MCF 10A (cell line): ENCODE measurements around the gene OR51M1. TPM values are rescaled to one million over a fixed set of nuclear protein-coding genes. Genes with fewer than 3 reads are reported as not detected.

Source experiments
- BruUV-seq: library from RNA; stranded (reverse); fragments of 400-500 nt; replicated peaks from 2 replicates; lab custom pipeline; 2021; lab: Mats Ljungman, UMichigan
- CTCF ChIA-PET: fragments of 300-600 bp; sonication (Branson Sonifier 250); formaldehyde crosslinking; extraction: SDS; loops from one replicate; lab custom pipeline; 2021; ENCODE audit warnings: antibody characterized with exemption, inconsistent platforms; lab: Yijun Ruan, JAX
- POLR2A ChIA-PET: fragments of 300-600, 350-650 bp; sonication (Branson Sonifier 250); formaldehyde crosslinking; extraction: SDS; loops from one replicate; lab custom pipeline; 2020; ENCODE audit warnings: antibody characterized with exemption, inconsistent platforms; lab: Yijun Ruan, JAX
- DNase-seq: peaks from one replicate; pipeline ENCODE4 v3.0.0-alpha.2; 2018; ENCODE audit not compliant: unreplicated experiment
- H3K27ac Mint-ChIP-seq: one replicate; pipeline ENCODE4 v1.8.0; 2022; ENCODE audit warnings: mild to moderate bottlenecking, low read depth, mixed read lengths; ENCODE audit not compliant: unreplicated experiment
- H3K27me3 Mint-ChIP-seq: one replicate; pipeline ENCODE4 v1.8.0; 2022; ENCODE audit warnings: mixed read lengths; ENCODE audit not compliant: insufficient read depth, unreplicated experiment
- H3K36me3 Mint-ChIP-seq: one replicate; pipeline ENCODE4 v1.8.0; 2022; ENCODE audit warnings: mild to moderate bottlenecking, moderate library complexity, mixed read lengths; ENCODE audit not compliant: insufficient read depth, unreplicated experiment
- H3K4me1 Mint-ChIP-seq: one replicate; pipeline ENCODE4 v1.8.0; 2022; ENCODE audit warnings: mixed read lengths; ENCODE audit not compliant: insufficient read depth, unreplicated experiment
- H3K4me3 Mint-ChIP-seq: one replicate; pipeline ENCODE4 v1.8.0; 2022; ENCODE audit warnings: mild to moderate bottlenecking, moderate library complexity, mixed read lengths; ENCODE audit not compliant: unreplicated experiment
- H3K9me3 Mint-ChIP-seq: one replicate; pipeline ENCODE4 v1.8.0; 2022; ENCODE audit warnings: mixed read lengths; ENCODE audit not compliant: unreplicated experiment
- CTCF ChIP-seq: fragments of 200-600 bp; IDR thresholded peaks from one replicate; pipeline ENCODE4 v1.8.0; 2022; ENCODE audit warnings: antibody characterized with exemption, mild to moderate bottlenecking; ENCODE audit not compliant: unreplicated experiment
- intact Hi-C: fragments of 100-400 bp; cut with micrococcal nuclease; formaldehyde crosslinking; loops from 2 replicates; pipeline ENCODE4 v1.14.1; 2022
- total RNA-seq: library from RNA; stranded (reverse); gene quantifications from 2 replicates; pipeline ENCODE4 v1.2.3, GENCODE V29; 2022

The OR51M1 gene
- total RNA-seq, 1 experiment from 2014 or later = not detected

GRCh38 chr11:5339771-5340322 lies 43.8 kb upstream of the OR51M1 start:
- DNase-seq = no peak
- H3K27me3 Mint-ChIP-seq = peaks cover 13% of the 10 kb centered on the region
- ChIA-PET CTCF (no interaction called here), POLR2A (no interaction called here)
- H3K27ac Mint-ChIP-seq = no peak overlapping the region
- H3K4me3 Mint-ChIP-seq = no peak overlapping the region
- intact Hi-C loops = no loop called here
- no peaks in the 10 kb centered on the region for H3K36me3 Mint-ChIP-seq
- no peaks in the 10 kb centered on the region for H3K9me3 Mint-ChIP-seq
- no TSS peak for BruUV-seq
- TF ChIP-seq CTCF = no peak
- no peaks in the 10 kb centered on the region for H3K4me1 Mint-ChIP-seq

DNA sequence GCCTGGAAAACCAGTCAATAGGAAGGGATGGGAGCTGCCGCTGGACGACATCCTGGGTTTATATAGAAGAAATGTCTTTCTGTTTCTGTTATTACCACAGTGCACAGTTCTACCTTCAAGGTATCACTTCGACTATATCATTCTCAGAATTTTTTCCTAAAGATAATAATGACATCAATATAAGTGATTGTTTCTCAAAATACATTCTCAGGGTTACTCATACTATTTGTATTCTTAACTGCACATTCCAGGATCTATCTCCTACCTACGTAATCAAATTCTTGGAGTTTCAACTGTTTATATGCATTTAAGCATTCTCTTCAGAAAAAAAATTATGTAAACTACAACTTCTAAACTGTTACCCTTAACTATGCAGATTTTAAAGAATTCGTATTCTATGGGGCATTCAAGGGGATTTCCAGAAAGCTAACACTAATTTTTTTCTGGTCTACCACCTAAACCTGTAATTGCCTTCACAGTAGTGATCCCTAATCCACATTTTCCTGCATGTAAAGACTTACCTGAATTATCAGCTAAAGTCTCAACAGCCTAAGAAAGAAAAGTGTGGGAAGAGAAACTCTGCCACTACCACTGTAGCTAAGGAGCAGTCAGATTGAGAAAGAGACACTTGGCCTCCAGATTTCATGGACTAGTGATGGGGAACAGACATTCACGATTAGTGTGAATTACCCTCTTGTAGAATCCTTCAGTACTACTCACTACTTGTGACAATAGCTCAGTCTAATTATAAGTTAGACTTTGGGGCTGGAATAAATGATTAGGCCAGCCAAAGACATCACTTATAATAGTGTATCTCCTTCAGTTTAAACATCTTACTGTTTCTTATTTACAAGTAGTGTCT lies 39.9 kb upstream of the OR51M1 start, which contains the start of gene OR51B5:
Gene OR51B5, minus strand, starts transcription at position 51 of the 862 bp plus-strand sequence. Its CDS starts 0 bp downstream, at position 51.
- CTCF ChIA-PET = interaction anchor here (0.5 to 0.7 kb wide), 4 partner anchors 12 to 1157 kb away, joined by 3 read pairs; no protein-coding TSS in a partner anchor
- DNase-seq = no peak
- TF ChIP-seq CTCF = no peak
- H3K36me3 Mint-ChIP-seq = no peaks in the 10 kb centered on the region
- H3K4me3 Mint-ChIP-seq = no peak within 1 kb of the TSS
- POLR2A ChIA-PET = no interaction called here
- H3K4me1 Mint-ChIP-seq = no peaks in the 10 kb centered on the region
- no peaks in the 10 kb centered on the region for H3K9me3 Mint-ChIP-seq
- peaks cover 49% of the 10 kb centered on the region for H3K27me3 Mint-ChIP-seq
- no peak within 1 kb of the TSS for H3K27ac Mint-ChIP-seq
- intact Hi-C loops = no loop called here
- BruUV-seq = no TSS peak

DNA sequence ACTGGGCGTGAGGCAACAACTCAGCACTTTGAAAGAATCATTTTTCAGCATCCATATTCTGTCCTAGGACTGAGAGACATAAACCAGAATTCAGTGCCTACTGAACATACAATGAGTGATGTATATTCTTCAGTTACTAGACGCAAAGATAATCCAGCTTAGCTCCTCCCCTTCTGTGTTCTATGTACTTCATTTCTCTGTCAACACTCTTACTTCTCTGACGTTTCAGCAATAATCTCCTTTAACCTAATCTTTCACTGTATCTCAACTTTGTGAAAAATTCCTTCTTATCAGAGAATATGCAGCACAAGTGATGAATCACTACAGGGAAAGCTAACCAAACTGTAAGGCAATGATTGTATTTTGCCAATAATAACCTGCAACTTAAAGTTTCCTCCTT lies 37.8 kb upstream of the OR51M1 start:
- CTCF ChIA-PET = interaction anchor here (1.1 kb wide), 1 partner anchor 16 kb away, joined by 3 read pairs; no protein-coding TSS in a partner anchor

More for the DNA sequence above, 37.8 kb upstream of the OR51M1 start:
- no peaks in the 10 kb centered on the region for H3K4me1 Mint-ChIP-seq
- TF ChIP-seq CTCF = no peak
- intact Hi-C loops = no loop called here
- POLR2A ChIA-PET = no interaction called here
- no TSS peak for BruUV-seq
- peaks cover 41% of the 10 kb centered on the region for H3K27me3 Mint-ChIP-seq
- H3K9me3 Mint-ChIP-seq = no peaks in the 10 kb centered on the region
- no peak for DNase-seq
- H3K4me3 Mint-ChIP-seq = no peak overlapping the region
- no peak overlapping the region for H3K27ac Mint-ChIP-seq
- H3K36me3 Mint-ChIP-seq = no peaks in the 10 kb centered on the region
